COLO829 (cell line): ENCODE measurements around the gene EDA2R.

Experiments used
- DNase-seq: peaks from one replicate; pipeline ENCODE4 v3.0.0; 2012; ENCODE audit warnings: low spot score

EDA2R gene

GRCh38 chrX:66638591-66639500, at the start of gene EDA2R:
TSS of gene EDA2R (minus strand) at chrX:66639078. CDS start at chrX:66616020, 23,058 bp downstream.
- DNase-seq: peak; percentile 45

GRCh38 chrX:66684196-66684595, 45.3 kb upstream of the EDA2R start:
- DNase-seq: no peak

GRCh38 chrX:66680451-66680850, 41.6 kb upstream of the EDA2R start:
- DNase-seq: no peak

- DNase-seq: no peak
Measured at GRCh38 chrX:66677430-66677829, 38.6 kb upstream of the EDA2R start.

- no peak for DNase-seq
Measured at GRCh38 chrX:66676990-66677389, 38.1 kb upstream of the EDA2R start.

GRCh38 chrX:66676413-66676812, 37.5 kb upstream of the EDA2R start:
- DNase-seq: no peak

- DNase-seq: no peak
Measured at GRCh38 chrX:66675541-66675940, 36.7 kb upstream of the EDA2R start.

GRCh38 chrX:66674506-66674905, 35.6 kb upstream of the EDA2R start:
- no peak for DNase-seq

- DNase-seq: no peak
Measured at GRCh38 chrX:66672106-66672505, 33.2 kb upstream of the EDA2R start.

- DNase-seq: no peak
Measured at GRCh38 chrX:66654411-66654810, 15.5 kb upstream of the EDA2R start.

- peak; percentile 14 for DNase-seq
Measured at GRCh38 chrX:66635360-66635759, 3.5 kb downstream of the EDA2R start.

GRCh38 chrX:66634272-66634671, 4.6 kb downstream of the EDA2R start:
- no peak for DNase-seq

GRCh38 chrX:66633541-66633940, 5.3 kb downstream of the EDA2R start:
- no peak for DNase-seq

- DNase-seq: no peak
Measured at GRCh38 chrX:66632981-66633380, 5.9 kb downstream of the EDA2R start.

- no peak for DNase-seq
Measured at GRCh38 chrX:66632473-66632872, 6.4 kb downstream of the EDA2R start.

- DNase-seq: no peak
Measured at GRCh38 chrX:66625525-66625924, 13.4 kb downstream of the EDA2R start.

- DNase-seq: no peak
Measured at GRCh38 chrX:66622209-66622608, 16.7 kb downstream of the EDA2R start.

- DNase-seq: no peak
Measured at GRCh38 chrX:66616944-66617343, 21.9 kb downstream of the EDA2R start.

- peak; percentile 51 for DNase-seq
Measured at GRCh38 chrX:66602381-66602938, 36.4 kb downstream of the EDA2R start.

- no peak for DNase-seq
Measured at GRCh38 chrX:66601522-66601921, 37.4 kb downstream of the EDA2R start.

- no peak for DNase-seq
Measured at GRCh38 chrX:66579219-66579618, 59.7 kb downstream of the EDA2R start.

GRCh38 chrX:66553973-66554372, 84.9 kb downstream of the EDA2R start:
- no peak for DNase-seq

- no peak for DNase-seq
Measured at GRCh38 chrX:66547847-66548369, 91.0 kb downstream of the EDA2R start.
